ENCODE results near the gene LSS. TPM values are rescaled to one million over a fixed set of nuclear protein-coding genes. Genes with fewer than 3 reads are reported as not detected.

The LSS gene
- total RNA-seq, 1 experiment from 2014 or later: 121 TPM

DNA sequence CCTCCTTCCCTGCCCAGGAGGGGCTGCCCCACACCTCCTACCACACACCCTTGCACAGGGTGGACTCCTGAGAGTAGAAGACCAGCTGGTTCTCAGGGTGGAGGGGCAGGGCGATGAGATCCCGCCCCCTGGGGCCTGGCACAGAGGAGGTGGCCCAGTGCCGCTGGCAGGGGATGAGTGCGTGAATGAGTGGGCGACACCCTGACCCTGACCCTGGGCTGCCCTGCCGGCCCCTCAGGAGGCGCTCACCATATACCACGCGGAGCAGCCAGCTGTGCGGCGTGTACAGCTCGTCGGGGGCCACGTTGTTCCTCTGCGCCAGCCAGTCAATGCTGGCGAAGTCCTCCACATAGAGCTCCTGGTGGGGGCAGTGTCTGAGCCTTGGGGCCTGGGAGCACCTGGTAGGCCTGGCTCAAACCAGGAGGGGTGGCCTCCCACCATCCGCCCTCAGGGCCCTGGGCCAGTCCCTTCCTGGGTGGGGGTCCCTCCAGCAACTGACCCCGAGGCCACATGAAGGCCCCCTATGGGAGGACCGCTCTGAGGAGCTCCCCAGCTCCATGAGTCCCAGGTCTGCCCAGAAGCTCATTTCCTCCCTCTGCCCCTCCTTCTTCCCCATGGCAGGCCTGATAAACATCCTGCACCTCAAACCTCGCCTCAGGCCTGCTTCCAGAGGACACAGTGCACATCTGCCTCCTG, 13.0 kb downstream of the LSS start:
- peaks cover 36% of the 10 kb centered on the region for H3K36me3 Mint-ChIP-seq (ENCODE audit: insufficient read depth, unreplicated experiment)
- no peak for DNase-seq
- H3K27ac Mint-ChIP-seq (ENCODE audit: unreplicated experiment): no peak overlapping the region
- no peaks in the 10 kb centered on the region for H3K4me1 Mint-ChIP-seq (ENCODE audit: low read depth, unreplicated experiment)
- no peaks in the 10 kb centered on the region for H3K27me3 ChIP-seq (replicated peaks; ENCODE audit: control insufficient read depth, insufficient read depth, low read length)
- H3K27me3 Mint-ChIP-seq (ENCODE audit: insufficient read depth, unreplicated experiment): no peaks in the 10 kb centered on the region
- intact Hi-C loops (cut with micrococcal nuclease; ENCODE audit: unreplicated experiment): no loop called here
- ChIA-PET CTCF (no interaction called here), POLR2A (no interaction called here)
- peaks cover 2% of the 10 kb centered on the region for H3K36me3 ChIP-seq (ENCODE audit: control insufficient read depth, insufficient read depth, low read length)
- TF ChIP-seq, protein P1, sequence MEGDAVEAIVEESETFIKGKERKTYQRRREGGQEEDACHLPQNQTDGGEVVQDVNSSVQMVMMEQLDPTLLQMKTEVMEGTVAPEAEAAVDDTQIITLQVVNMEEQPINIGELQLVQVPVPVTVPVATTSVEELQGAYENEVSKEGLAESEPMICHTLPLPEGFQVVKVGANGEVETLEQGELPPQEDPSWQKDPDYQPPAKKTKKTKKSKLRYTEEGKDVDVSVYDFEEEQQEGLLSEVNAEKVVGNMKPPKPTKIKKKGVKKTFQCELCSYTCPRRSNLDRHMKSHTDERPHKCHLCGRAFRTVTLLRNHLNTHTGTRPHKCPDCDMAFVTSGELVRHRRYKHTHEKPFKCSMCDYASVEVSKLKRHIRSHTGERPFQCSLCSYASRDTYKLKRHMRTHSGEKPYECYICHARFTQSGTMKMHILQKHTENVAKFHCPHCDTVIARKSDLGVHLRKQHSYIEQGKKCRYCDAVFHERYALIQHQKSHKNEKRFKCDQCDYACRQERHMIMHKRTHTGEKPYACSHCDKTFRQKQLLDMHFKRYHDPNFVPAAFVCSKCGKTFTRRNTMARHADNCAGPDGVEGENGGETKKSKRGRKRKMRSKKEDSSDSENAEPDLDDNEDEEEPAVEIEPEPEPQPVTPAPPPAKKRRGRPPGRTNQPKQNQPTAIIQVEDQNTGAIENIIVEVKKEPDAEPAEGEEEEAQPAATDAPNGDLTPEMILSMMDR (IDR thresholded peaks at IDR 0.05; ENCODE audit: insufficient read depth in 1 of 2, low read depth in 1 of 2, low read length in 1 of 2, severe bottlenecking in 1 of 2, unreplicated experiment in 1 of 2): no peak
- no peak overlapping the region for H3K4me3 Mint-ChIP-seq (ENCODE audit: unreplicated experiment)
- no peaks in the 10 kb centered on the region for H3K4me1 ChIP-seq
- H3K4me3 ChIP-seq (ENCODE audit: low read depth, low read length): no peak overlapping the region
- no peaks in the 10 kb centered on the region for H3K9me3 Mint-ChIP-seq (ENCODE audit: unreplicated experiment)
- BruUV-seq (replicated peaks): no TSS peak
- no peaks in the 10 kb centered on the region for H3K9me3 ChIP-seq

- Histone ChIP-seq H3K4me1 (no peaks in the 10 kb centered on the region), H3K4me3 (ENCODE audit: low read depth, low read length) (no peak overlapping the region), H3K36me3 (ENCODE audit: control insufficient read depth, insufficient read depth, low read length) (peaks cover 3% of the 10 kb centered on the region), H3K9me3 (no peaks in the 10 kb centered on the region), H3K27me3 (replicated peaks; ENCODE audit: control insufficient read depth, insufficient read depth, low read length) (no peaks in the 10 kb centered on the region)
- ChIA-PET CTCF (no interaction called here), POLR2A (no interaction called here)
- Mint-ChIP-seq H3K27ac (ENCODE audit: unreplicated experiment) (no peak overlapping the region), H3K4me1 (ENCODE audit: low read depth, unreplicated experiment) (no peaks in the 10 kb centered on the region), H3K9me3 (ENCODE audit: unreplicated experiment) (no peaks in the 10 kb centered on the region), H3K36me3 (ENCODE audit: insufficient read depth, unreplicated experiment) (peaks cover 38% of the 10 kb centered on the region), H3K27me3 (ENCODE audit: insufficient read depth, unreplicated experiment) (no peaks in the 10 kb centered on the region), H3K4me3 (ENCODE audit: unreplicated experiment) (no peak overlapping the region)
- no peak for DNase-seq
- no TSS peak for BruUV-seq (replicated peaks)
- intact Hi-C loops (cut with micrococcal nuclease; ENCODE audit: unreplicated experiment): no loop called here
- TF ChIP-seq, protein P1 (IDR thresholded peaks at IDR 0.05; ENCODE audit: insufficient read depth in 1 of 2, low read depth in 1 of 2, low read length in 1 of 2, severe bottlenecking in 1 of 2, unreplicated experiment in 1 of 2): no peak
Measured at GRCh38 chr21:46214478-46215340, 13.9 kb downstream of the LSS start.

DNA sequence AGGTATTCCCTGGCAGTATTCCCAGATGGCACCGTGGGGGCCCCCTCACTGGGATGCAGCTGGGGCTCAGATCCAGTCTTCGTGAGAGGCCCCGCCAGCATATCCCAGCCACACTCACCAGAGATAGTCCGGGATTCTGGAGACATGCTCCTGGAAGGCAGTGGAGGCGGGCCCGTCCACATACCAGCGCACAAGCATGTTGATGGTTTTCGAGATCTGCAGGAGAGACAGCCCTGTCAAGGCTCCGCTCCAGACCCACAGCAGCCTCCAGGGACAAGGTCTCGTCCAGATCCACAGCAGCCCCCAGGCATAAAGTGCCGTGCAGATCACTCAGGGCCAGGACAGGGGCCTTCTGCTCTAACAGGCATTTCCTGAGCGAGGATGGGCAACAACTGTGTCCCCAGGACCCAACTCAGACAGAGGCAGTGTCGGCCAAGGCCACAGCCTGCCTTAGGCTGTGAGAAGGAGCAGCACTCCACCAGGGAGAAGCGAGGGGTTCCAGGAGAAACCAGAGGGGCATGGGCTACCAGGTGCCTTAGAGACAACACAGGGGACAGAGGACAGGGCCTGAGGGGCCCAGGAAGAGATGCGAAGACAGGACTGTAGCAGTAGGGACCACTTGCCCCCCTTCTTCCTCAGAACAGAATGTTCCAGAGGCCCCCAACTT, 14.8 kb downstream of the LSS start:
- Histone ChIP-seq H3K27me3 (replicated peaks; ENCODE audit: control insufficient read depth, insufficient read depth, low read length) (no peaks in the 10 kb centered on the region), H3K9me3 (no peaks in the 10 kb centered on the region), H3K4me3 (ENCODE audit: low read depth, low read length) (no peak overlapping the region), H3K36me3 (ENCODE audit: control insufficient read depth, insufficient read depth, low read length) (peaks cover 3% of the 10 kb centered on the region; the same call in 1 of the 2 replicates), H3K4me1 (no peaks in the 10 kb centered on the region)
- POLR2A ChIA-PET: no interaction called here
- no TSS peak for BruUV-seq (replicated peaks)
- Mint-ChIP-seq H3K4me3 (ENCODE audit: unreplicated experiment) (no peak overlapping the region), H3K36me3 (ENCODE audit: insufficient read depth, unreplicated experiment) (peaks cover 32% of the 10 kb centered on the region), H3K27me3 (ENCODE audit: insufficient read depth, unreplicated experiment) (no peaks in the 10 kb centered on the region), H3K27ac (ENCODE audit: unreplicated experiment) (peak overlapping the region; percentile 27), H3K4me1 (ENCODE audit: low read depth, unreplicated experiment) (no peaks in the 10 kb centered on the region), H3K9me3 (ENCODE audit: unreplicated experiment) (no peaks in the 10 kb centered on the region)
- intact Hi-C loops (cut with micrococcal nuclease; ENCODE audit: unreplicated experiment): no loop called here
- CTCF ChIA-PET: no interaction called here
- TF ChIP-seq, protein P1 (IDR thresholded peaks at IDR 0.05; ENCODE audit: insufficient read depth in 1 of 2, low read depth in 1 of 2, low read length in 1 of 2, severe bottlenecking in 1 of 2, unreplicated experiment in 1 of 2): no peak
- no peak for DNase-seq
